ENCODE measurements around the gene RIMS1.
"Not testable (repeated sequence)": the region's sequence is repeated elsewhere in the genome, so short reads cannot be mapped to it uniquely, and the experiment has no call there.

RIMS1 gene

GRCh38 chr6:72246926-72247325 is 360.6 kb downstream of the RIMS1 start:
- DNase-seq = no peak

- DNase-seq = no peak
Observed at GRCh38 chr6:72248621-72249020, 362.3 kb downstream of the RIMS1 start.

- no peak for DNase-seq
Observed at GRCh38 chr6:72250664-72251063, 364.3 kb downstream of the RIMS1 start.

- no peak for DNase-seq
Observed at GRCh38 chr6:72260489-72260888, 374.1 kb downstream of the RIMS1 start.

- DNase-seq = no peak
Observed at GRCh38 chr6:72261554-72261953, 375.2 kb downstream of the RIMS1 start.

GRCh38 chr6:72262254-72262653 is 375.9 kb downstream of the RIMS1 start:
- DNase-seq = no peak

- no peak for DNase-seq
Observed at GRCh38 chr6:72267470-72267869, 381.1 kb downstream of the RIMS1 start.

GRCh38 chr6:72271531-72271930 is 385.2 kb downstream of the RIMS1 start:
- DNase-seq = no peak

DNA sequence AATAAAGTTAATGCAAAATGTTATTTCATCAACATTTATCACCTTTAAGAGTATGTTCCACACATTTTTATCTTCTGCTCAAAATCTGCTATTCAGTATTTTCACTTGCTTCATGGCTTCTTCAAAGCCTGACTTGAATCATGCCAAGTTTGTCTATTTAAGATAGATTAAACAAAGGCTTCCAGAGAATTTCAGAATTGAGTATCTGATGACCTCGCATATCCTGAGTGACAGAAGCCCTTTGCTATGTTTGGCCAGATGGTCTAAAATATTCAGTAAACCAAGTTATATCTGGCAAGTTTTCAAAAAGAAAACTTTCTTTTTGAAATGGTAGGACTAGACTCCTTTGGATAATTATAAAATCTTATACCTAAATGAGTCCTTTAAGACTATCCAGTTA is 386.6 kb downstream of the RIMS1 start:
- no peak for DNase-seq

DNA sequence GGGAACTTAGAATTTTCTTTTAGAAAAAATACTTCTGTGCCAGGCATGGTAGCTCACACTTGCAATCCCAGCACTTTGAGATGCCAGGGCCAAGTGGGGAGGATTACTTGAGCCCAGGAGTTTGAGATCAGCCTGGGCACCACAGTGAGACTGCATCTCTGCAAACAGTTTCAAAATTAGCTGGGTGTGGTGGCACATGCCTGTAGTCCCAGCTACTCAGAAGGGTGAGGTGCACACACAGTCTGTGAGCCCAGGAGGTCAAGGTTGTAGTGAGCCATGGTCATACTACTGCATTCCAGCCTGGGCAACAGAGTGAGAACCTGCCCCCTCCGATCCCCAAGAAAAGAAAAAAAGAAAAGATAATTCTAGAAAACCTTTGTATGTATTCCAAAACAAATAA is 389.5 kb downstream of the RIMS1 start:
- no peak for DNase-seq

- no peak for DNase-seq
Observed at GRCh38 chr6:72282201-72282600, 395.9 kb downstream of the RIMS1 start.

- DNase-seq = no peak
Observed at GRCh38 chr6:72283571-72283970, 397.2 kb downstream of the RIMS1 start.

DNA sequence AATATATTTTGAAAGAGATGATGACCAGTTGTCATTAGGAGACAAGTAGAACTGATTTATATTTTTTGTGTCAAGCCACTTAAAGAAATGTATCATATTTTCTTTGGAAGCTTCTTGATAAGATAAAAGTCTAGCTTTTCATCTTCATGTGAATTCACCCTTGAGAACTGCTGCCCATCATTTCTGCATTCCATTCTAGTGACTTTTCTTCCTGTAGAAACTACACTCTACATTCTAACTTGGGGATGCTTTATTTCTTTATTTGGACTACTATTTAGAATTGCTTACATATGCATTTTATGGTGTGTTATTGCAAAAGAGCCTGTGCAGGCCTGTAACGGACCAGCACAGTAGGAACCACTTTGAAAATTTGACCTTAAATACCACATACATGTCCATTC is 400.6 kb downstream of the RIMS1 start:
- no peak for DNase-seq

GRCh38 chr6:72287801-72288200 is 401.5 kb downstream of the RIMS1 start:
- DNase-seq = no peak

DNA sequence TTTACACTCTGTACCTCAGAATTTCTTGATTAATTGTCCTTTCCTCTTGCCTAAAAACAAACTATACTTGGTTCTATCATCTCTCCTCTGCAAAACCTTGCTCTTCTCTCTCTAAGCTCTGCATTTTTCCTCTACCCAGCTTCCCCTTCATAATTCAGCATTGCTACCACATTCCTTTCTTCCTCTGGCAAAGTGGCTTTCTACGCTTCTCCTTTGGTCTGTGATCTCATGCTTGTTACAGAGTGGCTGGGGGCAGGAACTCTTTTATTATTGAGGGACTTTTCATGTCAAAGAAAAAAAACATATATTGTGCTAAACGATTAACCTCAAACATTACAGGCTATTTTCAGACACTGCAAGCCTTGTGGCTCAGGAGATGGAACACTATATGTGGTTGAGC is 402.2 kb downstream of the RIMS1 start:
- no peak for DNase-seq

GRCh38 chr6:72290620-72291019 is 404.3 kb downstream of the RIMS1 start:
- no peak for DNase-seq

- no peak for DNase-seq
Observed at GRCh38 chr6:72296375-72296774, 410.0 kb downstream of the RIMS1 start.

DNA sequence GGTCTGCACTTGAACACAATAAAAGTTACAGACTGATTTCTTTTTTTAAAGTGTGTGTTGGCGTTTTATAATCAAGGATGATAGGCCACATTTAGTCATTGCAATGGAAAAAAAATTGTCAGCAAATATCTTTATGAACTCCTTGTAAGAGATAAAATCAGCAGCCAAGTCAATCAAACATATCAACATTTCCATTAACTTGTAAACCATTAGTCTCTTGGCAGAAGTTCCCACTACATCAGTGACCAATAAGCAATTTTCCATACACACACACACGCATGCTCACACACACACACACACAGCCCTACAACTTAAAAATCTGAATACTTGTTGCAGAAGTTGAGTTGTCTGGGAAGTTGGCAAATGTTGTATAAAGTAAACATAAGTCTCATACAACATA is 419.6 kb downstream of the RIMS1 start:
- DNase-seq = no peak

DNA sequence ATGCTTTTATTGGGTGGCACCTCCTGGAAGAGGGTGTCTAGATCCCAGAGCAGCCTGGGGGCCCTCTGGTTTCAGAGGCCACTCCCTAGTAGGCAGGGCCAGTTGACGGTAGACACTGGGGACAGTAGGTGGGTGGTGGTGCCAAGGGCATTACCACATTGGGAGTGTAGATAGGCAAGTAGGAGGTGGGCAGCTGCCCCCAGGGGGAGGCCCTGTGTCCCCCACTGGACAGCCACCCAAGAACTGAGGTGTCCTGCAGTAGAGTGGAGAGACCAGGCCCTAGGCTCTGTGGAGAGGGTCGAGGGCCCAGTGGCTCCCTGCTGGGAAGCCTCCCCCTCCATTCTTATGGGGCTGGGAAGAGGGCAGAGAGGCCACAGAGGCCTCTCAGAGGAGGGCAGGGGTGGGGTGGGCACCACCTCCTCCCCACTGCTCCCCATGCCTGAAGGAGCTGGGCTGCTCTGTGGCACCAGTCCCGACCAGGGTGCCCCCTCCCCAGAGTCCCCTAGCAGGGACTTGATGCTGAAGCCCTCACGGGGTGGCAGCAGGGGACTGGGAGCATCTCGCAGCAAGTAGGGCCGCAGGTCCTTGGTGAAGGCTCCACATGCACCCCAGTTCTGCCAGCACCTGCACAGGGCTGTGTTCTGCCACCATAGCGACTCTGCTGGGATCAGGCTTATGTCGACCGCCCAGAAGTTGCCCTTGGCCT is 430.5 kb downstream of the RIMS1 start:
- no peak for DNase-seq

DNA sequence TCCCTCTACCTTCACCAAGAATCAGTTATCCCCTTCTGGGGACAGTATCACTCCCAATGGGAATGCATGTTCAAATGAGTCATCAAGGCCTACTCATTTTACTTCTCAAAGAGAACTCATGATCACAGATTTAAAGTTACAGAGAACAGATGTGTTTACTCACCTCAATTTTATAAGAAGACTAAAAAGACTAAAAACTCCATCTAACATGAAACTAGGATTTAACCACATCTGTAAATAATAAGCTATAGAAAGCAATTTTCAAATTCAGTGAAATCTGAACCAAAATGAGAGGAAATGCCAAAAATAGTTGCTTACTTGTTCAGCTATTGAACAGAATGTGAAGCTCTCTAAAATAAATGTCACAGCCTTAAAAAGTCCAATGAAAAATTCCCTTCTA is 435.4 kb downstream of the RIMS1 start:
- no peak for DNase-seq

DNA sequence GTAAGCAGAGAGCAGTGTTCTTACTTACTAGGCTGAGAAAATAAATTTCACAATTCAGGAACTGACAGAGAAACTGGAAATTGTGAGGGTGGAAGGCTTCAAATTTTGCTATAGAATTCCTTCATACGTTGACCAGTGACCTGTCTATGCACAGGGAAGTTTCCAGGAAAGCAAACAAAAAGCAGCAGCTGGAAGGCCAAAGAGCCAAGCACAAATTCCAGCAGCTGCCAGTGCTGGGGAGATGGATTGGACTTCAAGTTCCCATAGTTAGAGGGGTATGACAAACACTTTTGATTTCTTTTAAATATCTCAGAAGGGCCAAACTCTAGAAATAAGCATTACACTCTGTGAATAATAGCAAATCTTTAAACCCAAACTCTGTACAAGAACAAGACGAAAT is 436.4 kb downstream of the RIMS1 start:
- DNase-seq = no peak

- DNase-seq = no peak
Observed at GRCh38 chr6:72324591-72324990, 438.2 kb downstream of the RIMS1 start.

- DNase-seq = no peak
Observed at GRCh38 chr6:72328775-72329174, 442.4 kb downstream of the RIMS1 start.

DNA sequence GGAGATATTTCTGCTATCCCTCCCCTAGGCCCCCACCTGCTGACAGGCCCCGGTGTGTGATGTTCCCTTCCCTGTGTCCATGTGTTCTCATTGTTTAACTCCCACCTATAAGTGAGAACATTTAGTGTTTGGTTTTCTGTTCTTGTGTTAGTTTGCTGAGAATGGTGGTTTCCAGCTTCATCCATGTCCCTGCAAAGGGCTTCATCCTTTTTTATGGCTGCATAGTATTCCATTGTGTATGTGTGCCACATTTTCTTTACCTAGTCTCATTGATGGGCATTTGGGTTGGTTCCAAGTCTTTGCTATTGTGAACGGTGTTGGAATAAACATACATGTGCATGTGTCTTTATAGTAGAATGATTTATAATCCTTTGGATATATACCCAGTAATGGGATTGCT is 448.9 kb downstream of the RIMS1 start:
- DNase-seq = not testable (repeated sequence)

GRCh38 chr6:72348926-72349325 is 462.6 kb downstream of the RIMS1 start:
- DNase-seq = no peak
